ENCODE measurements around the gene RAD51AP2.

Gene RAD51AP2

DNA sequence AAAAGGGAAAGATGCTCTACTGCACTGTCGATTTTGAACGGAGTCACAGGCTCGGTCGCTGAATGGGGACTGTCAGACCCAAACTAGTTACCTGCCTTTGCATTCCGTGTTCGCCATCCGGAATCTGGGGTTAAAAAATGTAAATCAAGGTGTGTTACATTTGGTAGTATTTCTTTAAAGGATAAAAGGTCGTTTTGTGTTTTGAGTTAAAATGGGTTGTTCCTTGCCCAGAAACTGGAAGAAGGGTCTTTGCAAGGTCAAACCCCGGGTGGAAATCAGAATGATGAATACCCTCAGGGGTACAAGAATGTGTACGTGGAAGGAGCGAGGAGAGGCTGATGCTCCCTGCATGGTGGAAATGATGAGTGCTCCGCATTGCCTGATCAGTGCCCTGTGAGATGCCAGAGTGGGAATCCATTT lies 23.3 kb upstream of the RAD51AP2 start:
- Mint-ChIP-seq H3K36me3 (no peaks in the 10 kb centered on the region), H3K27ac (no peak overlapping the region), H3K27me3 (peaks cover 57% of the 10 kb centered on the region), H3K4me1 (peaks cover 2% of the 10 kb centered on the region), H3K9me3 (no peaks in the 10 kb centered on the region), H3K4me3 (no peak overlapping the region)
- no peak for DNase-seq
- CTCF ChIA-PET, result no interaction called here

DNA sequence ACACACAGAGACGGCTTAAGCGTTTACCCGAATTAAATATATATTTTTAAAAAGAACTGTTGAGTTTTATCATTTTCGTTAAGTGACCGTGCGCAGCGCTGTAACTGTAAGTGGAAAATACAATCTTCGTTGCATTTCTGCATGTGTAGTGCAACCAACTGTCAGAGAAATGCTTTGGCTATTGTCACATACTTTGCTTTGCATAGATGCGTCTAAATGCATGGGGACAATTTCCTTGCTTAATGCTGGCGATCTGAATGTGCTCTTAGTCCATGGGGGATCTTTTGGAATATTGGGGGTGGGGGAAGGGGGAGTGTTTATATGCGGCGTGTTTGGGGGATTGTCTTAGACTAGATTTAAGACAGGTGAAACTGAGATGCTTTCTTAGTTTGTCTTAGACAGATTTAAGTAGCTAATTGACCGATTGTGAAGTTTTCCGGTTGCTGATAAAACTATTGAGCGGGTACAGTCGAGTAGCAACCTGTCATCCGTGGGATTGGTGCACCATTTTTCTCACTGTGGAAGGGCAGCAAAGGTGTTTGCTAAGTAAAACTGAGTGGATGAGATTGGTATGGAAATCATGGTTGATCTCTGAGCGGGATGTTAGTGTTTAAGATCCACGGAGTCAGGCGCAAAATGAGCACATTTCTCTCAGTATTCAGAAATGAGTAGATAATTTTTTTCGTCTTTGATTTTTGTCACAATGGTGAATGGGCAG lies 22.7 kb upstream of the RAD51AP2 start:
- no peak overlapping the region for H3K4me3 Mint-ChIP-seq
- CTCF ChIA-PET, result no interaction called here
- H3K27me3 Mint-ChIP-seq, result peaks cover 57% of the 10 kb centered on the region

DNA sequence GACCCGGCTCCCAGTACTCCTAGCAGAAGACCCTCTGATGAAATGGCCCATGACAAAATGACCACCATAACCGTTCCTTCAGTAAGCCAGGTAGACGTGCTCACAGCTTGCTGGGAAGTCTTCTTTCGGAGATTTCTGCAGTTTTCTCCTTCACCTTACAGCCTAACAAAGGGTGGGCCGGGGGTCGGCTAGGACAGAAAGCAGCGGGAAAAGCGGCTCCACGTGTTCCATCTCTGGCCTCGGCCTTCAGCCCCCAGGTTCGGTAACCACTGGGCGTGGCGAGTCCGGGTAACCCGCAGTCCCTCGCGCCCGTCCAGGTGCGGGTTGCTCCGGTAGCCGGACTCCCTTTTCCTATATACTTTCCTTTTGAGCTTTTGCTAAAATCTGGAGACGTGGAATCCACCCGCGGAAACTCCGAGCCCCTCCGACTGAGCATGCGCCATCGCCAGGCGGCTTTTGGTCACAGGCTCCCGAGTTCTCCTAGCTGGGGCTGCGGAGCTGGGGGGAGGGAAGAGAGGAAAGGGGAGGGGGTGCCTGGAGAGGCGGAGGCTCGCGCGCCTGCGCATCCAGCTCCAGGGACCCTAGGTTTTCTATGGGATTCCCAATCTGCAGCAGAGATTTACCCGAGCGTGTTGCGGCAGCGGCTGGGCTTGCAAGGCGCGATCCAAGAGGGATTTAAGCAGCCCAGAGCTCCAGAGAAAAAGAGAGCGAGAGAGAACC lies 22.0 kb upstream of the RAD51AP2 start, which contains the start of gene VSNL1:
TSS of gene VSNL1 (plus strand) at position 604 of the 720 bp plus-strand sequence. CDS start 51,379 bp downstream, outside the sequence.
- CTCF ChIA-PET, result no interaction called here

More for the DNA sequence above, 22.7 kb upstream of the RAD51AP2 start:
- Mint-ChIP-seq H3K4me1 (peaks cover 2% of the 10 kb centered on the region), H3K27ac (no peak overlapping the region), H3K9me3 (no peaks in the 10 kb centered on the region), H3K36me3 (no peaks in the 10 kb centered on the region)
- no peak for DNase-seq

DNA sequence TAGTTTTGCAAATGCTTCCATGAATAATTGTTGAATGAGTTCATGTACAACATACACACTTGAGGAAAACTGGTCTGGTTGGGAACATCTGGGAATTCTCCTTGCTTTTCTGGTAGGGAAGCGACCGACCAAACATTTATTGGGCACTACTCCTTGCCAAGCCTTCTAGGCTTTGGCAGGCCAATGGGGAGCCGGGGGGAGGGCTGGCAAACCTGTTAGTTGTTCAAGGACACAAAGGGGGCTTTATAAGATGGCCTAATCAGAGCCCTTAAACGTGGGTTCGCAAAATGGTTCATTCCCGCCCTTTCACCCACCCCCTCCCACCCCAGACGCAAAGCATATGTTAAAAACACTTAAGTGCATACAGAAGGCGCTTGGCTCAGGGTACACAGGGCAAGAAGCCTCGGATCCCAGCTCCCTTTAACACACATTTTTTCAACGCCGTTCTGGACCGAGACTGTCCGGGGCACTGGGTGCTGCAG lies 21.4 kb upstream of the RAD51AP2 start:
- no peak overlapping the region for H3K4me3 Mint-ChIP-seq
- CTCF ChIA-PET, result no interaction called here
- no peaks in the 10 kb centered on the region for H3K9me3 Mint-ChIP-seq
- H3K27me3 Mint-ChIP-seq, result peaks cover 57% of the 10 kb centered on the region
- peaks cover 2% of the 10 kb centered on the region for H3K4me1 Mint-ChIP-seq
- no peaks in the 10 kb centered on the region for H3K36me3 Mint-ChIP-seq
- no peak for DNase-seq
- no peak overlapping the region for H3K27ac Mint-ChIP-seq

More for the DNA sequence above, 22.0 kb upstream of the RAD51AP2 start, which contains the start of gene VSNL1:
- H3K9me3 Mint-ChIP-seq, result no peaks in the 10 kb centered on the region
- DNase-seq, result no peak
- H3K36me3 Mint-ChIP-seq, result no peaks in the 10 kb centered on the region
- no peak within 1 kb of the TSS for H3K4me3 Mint-ChIP-seq
- H3K27me3 Mint-ChIP-seq, result peaks cover 57% of the 10 kb centered on the region
- H3K4me1 Mint-ChIP-seq, result peaks cover 2% of the 10 kb centered on the region
- H3K27ac Mint-ChIP-seq, result no peak within 1 kb of the TSS

DNA sequence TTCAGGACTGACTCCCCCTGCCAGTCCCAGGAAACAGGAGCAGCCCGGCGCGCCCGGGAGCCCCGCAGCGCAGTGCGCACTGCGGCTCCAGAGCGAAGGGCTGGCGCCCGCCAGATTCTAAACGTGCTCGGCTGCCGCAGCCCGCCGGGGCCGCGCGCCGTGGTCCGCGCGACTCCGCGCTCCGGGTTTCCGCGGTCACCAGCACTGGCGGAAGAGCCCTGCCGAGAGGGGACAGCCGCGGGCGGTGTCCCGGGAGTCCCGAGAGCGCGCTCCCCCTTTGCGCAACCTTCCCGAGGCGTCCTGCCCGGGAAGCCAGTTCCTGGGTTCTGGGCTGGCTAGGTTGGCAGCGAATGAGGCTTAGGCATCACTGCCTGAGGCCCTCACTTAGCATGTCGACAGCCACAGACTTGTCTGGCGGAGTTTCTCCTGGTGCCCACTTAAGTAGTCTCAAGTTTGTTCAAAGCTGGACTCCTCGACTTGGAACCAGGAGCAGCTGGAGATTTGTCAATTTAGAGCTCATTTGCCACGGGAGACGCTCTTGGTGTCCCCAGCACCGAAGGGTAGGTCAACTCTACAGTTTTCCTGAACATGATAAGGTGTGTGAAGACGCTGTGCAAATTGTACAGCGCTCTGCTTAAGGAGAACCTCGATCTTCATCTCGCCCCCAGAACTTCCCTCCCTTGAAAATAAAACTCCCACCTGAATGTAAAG lies 20.8 kb upstream of the RAD51AP2 start:
- Mint-ChIP-seq H3K9me3 (no peaks in the 10 kb centered on the region), H3K4me3 (no peak overlapping the region), H3K27me3 (peaks cover 57% of the 10 kb centered on the region), H3K4me1 (peaks cover 2% of the 10 kb centered on the region), H3K36me3 (no peaks in the 10 kb centered on the region), H3K27ac (no peak overlapping the region)
- CTCF ChIA-PET, result no interaction called here
- no peak for DNase-seq

DNA sequence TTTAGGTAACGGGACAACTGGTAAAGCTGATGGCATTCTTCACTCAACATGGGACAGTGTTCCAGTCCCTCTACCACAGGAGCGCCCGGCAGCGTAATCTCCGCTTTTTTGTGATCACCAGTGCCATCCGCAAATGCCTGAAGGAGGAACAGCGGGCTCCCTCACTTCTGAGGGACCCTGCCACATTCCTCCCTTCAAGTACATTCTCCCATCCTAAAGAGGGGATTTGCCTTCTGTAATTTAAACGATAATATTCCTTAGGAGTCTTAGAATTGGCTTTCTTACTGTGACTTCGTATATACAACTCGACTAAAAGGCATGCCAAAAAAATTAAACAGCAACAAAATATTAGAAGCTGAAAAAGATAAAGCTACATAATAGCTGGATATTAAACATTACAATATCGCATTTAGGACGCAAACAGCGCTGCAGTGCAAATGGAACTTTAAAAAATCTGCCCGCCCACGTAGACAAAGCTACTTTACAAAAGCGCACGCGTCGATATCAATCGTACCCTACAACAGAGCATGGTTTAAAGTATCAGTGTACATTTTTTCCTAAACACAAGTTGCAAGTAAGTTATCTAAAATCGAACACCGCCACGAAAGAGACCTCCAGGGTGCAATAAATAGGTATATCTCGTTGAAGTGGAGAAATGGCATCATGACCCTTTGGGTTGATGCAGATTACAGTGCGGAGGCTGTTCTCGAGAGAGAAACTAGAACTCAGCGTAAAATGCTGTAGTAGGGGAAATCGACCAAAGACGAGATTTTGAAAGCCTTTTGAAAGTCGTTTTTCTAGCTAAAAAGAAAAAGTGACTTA lies 20.0 kb upstream of the RAD51AP2 start:
- Mint-ChIP-seq H3K4me1 (peaks cover 2% of the 10 kb centered on the region), H3K4me3 (no peak overlapping the region), H3K36me3 (no peaks in the 10 kb centered on the region), H3K27me3 (peaks cover 51% of the 10 kb centered on the region), H3K9me3 (no peaks in the 10 kb centered on the region), H3K27ac (no peak overlapping the region)
- DNase-seq, result no peak
- CTCF ChIA-PET, result no interaction called here

DNA sequence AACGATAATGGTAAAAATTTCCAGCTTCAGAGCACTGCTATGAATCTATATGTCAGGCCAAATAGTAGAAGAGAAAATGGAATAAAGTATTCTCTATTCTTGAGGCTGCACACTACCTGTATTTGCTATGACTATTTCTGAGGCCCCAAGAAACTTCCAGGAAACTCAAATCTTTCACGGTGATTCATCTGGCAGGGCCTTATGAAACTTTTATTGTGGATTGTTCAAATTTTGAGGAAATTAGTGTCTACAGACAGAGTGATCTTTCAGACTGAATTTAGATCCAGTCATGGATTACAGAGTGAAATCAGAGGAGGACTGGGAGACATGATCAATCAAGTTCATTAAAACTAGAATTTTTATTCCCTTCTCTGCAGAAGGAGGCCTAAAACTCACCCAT lies 18.2 kb upstream of the RAD51AP2 start:
- Mint-ChIP-seq H3K4me3 (no peak overlapping the region), H3K4me1 (peaks cover 2% of the 10 kb centered on the region), H3K27me3 (peaks cover 37% of the 10 kb centered on the region), H3K36me3 (no peaks in the 10 kb centered on the region), H3K9me3 (no peaks in the 10 kb centered on the region), H3K27ac (no peak overlapping the region)
- DNase-seq, result no peak
- CTCF ChIA-PET, result no interaction called here

DNA sequence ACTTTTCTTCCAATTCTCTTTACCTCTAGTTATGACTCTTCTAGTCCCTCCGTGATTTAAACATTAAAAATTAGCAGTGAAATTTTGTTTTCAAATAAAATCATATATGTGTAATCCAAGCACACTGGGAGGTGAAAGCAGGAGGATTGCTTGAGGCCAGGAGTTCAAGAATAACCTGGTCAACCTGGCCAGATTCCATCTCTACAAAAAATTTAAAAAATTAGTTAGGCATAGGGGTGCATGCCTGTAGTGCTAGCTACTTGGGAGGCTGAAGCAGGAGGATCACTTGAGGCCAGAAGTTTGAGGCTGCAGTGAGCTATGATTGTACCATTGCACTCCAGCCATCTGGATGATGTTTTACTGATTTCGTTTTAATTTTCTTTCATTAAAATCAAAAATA lies 15.3 kb upstream of the RAD51AP2 start:
- DNase-seq, result no peak
- Mint-ChIP-seq H3K4me1 (peaks cover 2% of the 10 kb centered on the region), H3K4me3 (no peak overlapping the region), H3K27ac (no peak overlapping the region), H3K9me3 (no peaks in the 10 kb centered on the region), H3K36me3 (no peaks in the 10 kb centered on the region), H3K27me3 (peaks cover 9% of the 10 kb centered on the region)
- CTCF ChIA-PET, result no interaction called here

DNA sequence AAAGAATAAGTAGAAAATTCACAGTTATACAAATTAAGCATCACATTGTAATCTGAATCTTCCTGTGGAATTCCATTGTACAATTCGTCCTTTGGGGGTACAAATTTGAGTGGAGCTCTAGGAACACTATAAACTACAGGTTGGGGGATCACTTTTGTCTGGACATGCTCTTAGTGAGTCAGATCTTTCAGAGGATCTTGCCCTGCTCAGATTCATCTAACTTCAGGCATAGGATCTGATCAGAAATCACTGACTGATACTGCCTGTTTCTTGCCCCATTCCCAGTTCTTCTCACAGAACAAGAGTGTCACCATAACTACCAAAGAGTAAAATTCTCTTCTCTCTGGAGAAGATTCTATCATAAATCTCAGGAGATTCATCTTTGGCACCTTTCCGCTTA lies 11.5 kb upstream of the RAD51AP2 start:
- CTCF ChIA-PET, result no interaction called here
- no peak overlapping the region for H3K4me3 Mint-ChIP-seq

DNA sequence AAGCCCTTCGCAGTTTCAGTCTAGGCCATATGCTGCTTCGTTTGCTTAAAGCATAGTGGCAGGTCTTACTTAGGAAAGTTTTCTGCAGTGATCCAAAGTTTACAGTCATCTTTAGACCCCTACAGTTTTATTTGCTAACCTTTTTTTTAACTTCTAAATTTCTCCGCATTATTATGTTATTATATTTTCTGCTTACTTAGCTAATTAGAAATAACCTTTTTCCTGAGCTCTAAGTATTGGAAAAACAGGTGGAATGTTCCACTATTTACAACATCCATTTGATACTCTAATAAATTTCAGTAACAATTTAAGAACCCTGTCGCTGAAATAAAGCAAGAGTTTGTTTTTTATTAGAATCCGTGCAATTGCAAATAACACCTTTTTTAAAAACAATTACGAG lies 4.1 kb upstream of the RAD51AP2 start:
- DNase-seq, result no peak
- no peaks in the 10 kb centered on the region for H3K4me1 Mint-ChIP-seq
- no peak overlapping the region for H3K27ac Mint-ChIP-seq
- CTCF ChIA-PET, result no interaction called here
- H3K9me3 Mint-ChIP-seq, result no peaks in the 10 kb centered on the region
- H3K27me3 Mint-ChIP-seq, result peaks cover 12% of the 10 kb centered on the region
- H3K36me3 Mint-ChIP-seq, result no peaks in the 10 kb centered on the region
- no peak overlapping the region for H3K4me3 Mint-ChIP-seq

More for the DNA sequence above, 11.5 kb upstream of the RAD51AP2 start:
- DNase-seq, result no peak
- no peaks in the 10 kb centered on the region for H3K27me3 Mint-ChIP-seq
- H3K27ac Mint-ChIP-seq, result no peak overlapping the region
- H3K9me3 Mint-ChIP-seq, result no peaks in the 10 kb centered on the region
- H3K4me1 Mint-ChIP-seq, result no peaks in the 10 kb centered on the region
- H3K36me3 Mint-ChIP-seq, result no peaks in the 10 kb centered on the region

DNA sequence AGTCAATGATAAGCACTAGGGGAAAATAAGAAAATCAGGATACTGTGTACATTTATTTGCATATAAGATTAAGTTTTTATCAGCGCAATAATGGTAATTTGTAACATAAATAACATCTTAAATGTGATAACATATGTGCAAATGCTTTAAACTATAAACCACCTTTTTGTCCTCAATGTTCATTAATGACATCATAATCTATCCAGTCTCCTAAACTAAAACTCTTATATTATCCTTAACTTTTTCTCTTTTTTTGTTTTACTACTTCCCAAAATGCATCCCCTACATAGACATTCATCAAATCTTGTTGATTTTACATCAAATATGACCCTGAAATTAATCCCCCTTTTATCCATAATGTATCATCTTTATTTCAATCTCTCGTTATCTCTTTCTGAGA lies 3.4 kb upstream of the RAD51AP2 start:
- peaks cover 12% of the 10 kb centered on the region for H3K27me3 Mint-ChIP-seq
- DNase-seq, result no peak
- H3K4me3 Mint-ChIP-seq, result no peak overlapping the region
- H3K36me3 Mint-ChIP-seq, result no peaks in the 10 kb centered on the region
- no peaks in the 10 kb centered on the region for H3K9me3 Mint-ChIP-seq
- CTCF ChIA-PET, result no interaction called here
- no peak overlapping the region for H3K27ac Mint-ChIP-seq
- H3K4me1 Mint-ChIP-seq, result no peaks in the 10 kb centered on the region

DNA sequence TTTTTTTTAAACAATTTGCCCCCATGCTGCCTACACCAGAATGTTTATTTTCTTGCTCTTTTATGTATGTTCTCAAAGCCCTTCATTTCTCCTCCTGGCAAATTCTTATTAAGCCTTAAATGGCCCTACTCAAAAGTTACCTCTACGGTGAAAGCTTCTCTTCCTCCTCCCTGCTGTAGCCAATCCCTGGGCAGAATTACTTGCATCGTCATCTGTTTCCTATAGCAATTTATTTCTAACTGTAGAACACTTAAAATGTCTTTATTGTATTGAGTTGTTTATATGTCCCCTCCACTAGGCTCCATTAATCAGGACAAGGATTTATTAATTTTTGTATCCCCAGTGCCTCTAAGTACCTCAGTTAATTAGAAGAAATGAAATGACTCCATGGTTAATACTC lies 2.5 kb upstream of the RAD51AP2 start:
- H3K36me3 Mint-ChIP-seq, result no peaks in the 10 kb centered on the region
- no peak for DNase-seq
- no peaks in the 10 kb centered on the region for H3K4me1 Mint-ChIP-seq
- H3K27me3 Mint-ChIP-seq, result peaks cover 12% of the 10 kb centered on the region
- H3K27ac Mint-ChIP-seq, result no peak overlapping the region
- H3K9me3 Mint-ChIP-seq, result no peaks in the 10 kb centered on the region
- CTCF ChIA-PET, result no interaction called here
- H3K4me3 Mint-ChIP-seq, result no peak overlapping the region

DNA sequence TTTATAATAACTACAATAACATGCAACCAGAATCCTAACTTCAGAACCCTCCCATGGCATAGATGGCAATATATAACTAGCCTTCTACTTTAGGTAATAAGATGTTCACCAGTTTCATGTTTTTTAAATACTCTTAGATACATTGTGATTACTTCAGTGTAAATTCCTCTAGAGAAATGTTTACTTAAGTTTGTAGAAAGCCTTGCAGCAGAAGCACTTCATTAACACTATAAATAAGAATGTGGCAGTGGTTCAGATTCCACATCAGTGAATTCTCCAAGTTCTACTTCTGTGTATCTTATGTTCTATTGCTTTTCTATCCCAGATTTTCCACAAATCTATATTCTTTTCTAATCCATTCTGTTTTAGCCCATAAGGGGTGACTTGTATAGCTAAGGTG lies 1.2 kb upstream of the RAD51AP2 start:
- Mint-ChIP-seq H3K4me1 (no peaks in the 10 kb centered on the region), H3K27me3 (peaks cover 12% of the 10 kb centered on the region), H3K9me3 (no peaks in the 10 kb centered on the region), H3K36me3 (no peaks in the 10 kb centered on the region), H3K27ac (no peak overlapping the region), H3K4me3 (no peak overlapping the region)
- no peak for DNase-seq
- CTCF ChIA-PET, result no interaction called here

Data from activated naive CD4-positive, alpha-beta T cell treated with anti-CD3 and anti-CD28 coated beads, Interleukin-2, amount 10 ng/mL, durations not matched to agents 7 days and 5 days (primary cell).